ENCODE results near the gene OOSP4B.
"Not testable (repeated sequence)": the region's sequence is repeated elsewhere in the genome, so short reads cannot be mapped to it uniquely, and the experiment has no call there.

OOSP4B gene

GRCh38 chr11:60065801-60066200, 48.8 kb downstream of the OOSP4B start:
- no peak for TF ChIP-seq POLR2AphosphoS5 (IDR thresholded peaks at IDR 0.05; ENCODE audit: low read depth, low read length)
- no peak for TF ChIP-seq POLR2A (IDR thresholded peaks at IDR 0.05; ENCODE audit: low read depth, low read length)
- no peak for TF ChIP-seq TAF1 (IDR thresholded peaks at IDR 0.05; ENCODE audit: borderline replicate concordance, low read depth, low read length)
- no peak for FAIRE-seq
- no peak for DNase-seq (ENCODE audit: insufficient read length)

GRCh38 chr11:60069450-60069849, 52.5 kb downstream of the OOSP4B start:
- TF ChIP-seq POLR2AphosphoS5 (IDR thresholded peaks at IDR 0.05; ENCODE audit: low read depth, low read length) = no peak
- TF ChIP-seq TAF1 (IDR thresholded peaks at IDR 0.05; ENCODE audit: borderline replicate concordance, low read depth, low read length) = no peak
- TF ChIP-seq POLR2A (IDR thresholded peaks at IDR 0.05; ENCODE audit: low read depth, low read length) = no peak
- DNase-seq (ENCODE audit: insufficient read length) (no peak), FAIRE-seq (no peak)

GRCh38 chr11:60071644-60072043, 54.7 kb downstream of the OOSP4B start:
- not testable (repeated sequence) for FAIRE-seq; DNase-seq (ENCODE audit: insufficient read length)

- DNase-seq (ENCODE audit: insufficient read length) = no peak
- no peak for FAIRE-seq
- no peak for TF ChIP-seq POLR2AphosphoS5 (IDR thresholded peaks at IDR 0.05; ENCODE audit: low read depth, low read length)
- TF ChIP-seq POLR2A (IDR thresholded peaks at IDR 0.05; ENCODE audit: low read depth, low read length) = no peak
- no peak for TF ChIP-seq TAF1 (IDR thresholded peaks at IDR 0.05; ENCODE audit: borderline replicate concordance, low read depth, low read length)
Observed at GRCh38 chr11:60077216-60077817, 60.3 kb downstream of the OOSP4B start.

GRCh38 chr11:60077981-60078380, 61.0 kb downstream of the OOSP4B start:
- DNase-seq (ENCODE audit: insufficient read length) = no peak
- FAIRE-seq = no peak
- TF ChIP-seq POLR2A (IDR thresholded peaks at IDR 0.05; ENCODE audit: low read depth, low read length) = no peak
- TF ChIP-seq POLR2AphosphoS5 (IDR thresholded peaks at IDR 0.05; ENCODE audit: low read depth, low read length) = no peak
- TF ChIP-seq TAF1 (IDR thresholded peaks at IDR 0.05; ENCODE audit: borderline replicate concordance, low read depth, low read length) = no peak

GRCh38 chr11:60078745-60079144, 61.8 kb downstream of the OOSP4B start:
- FAIRE-seq (no peak), DNase-seq (ENCODE audit: insufficient read length) (no peak)
- TF ChIP-seq POLR2AphosphoS5 (IDR thresholded peaks at IDR 0.05; ENCODE audit: low read depth, low read length) (no peak), TAF1 (IDR thresholded peaks at IDR 0.05; ENCODE audit: borderline replicate concordance, low read depth, low read length) (no peak), POLR2A (IDR thresholded peaks at IDR 0.05; ENCODE audit: low read depth, low read length) (no peak)

GRCh38 chr11:60080535-60080934, 63.6 kb downstream of the OOSP4B start:
- no peak for TF ChIP-seq POLR2AphosphoS5 (IDR thresholded peaks at IDR 0.05; ENCODE audit: low read depth, low read length)
- no peak for TF ChIP-seq TAF1 (IDR thresholded peaks at IDR 0.05; ENCODE audit: borderline replicate concordance, low read depth, low read length)
- no peak for TF ChIP-seq POLR2A (IDR thresholded peaks at IDR 0.05; ENCODE audit: low read depth, low read length)
- DNase-seq (ENCODE audit: insufficient read length) = no peak
- no peak for FAIRE-seq
